Measurements from ENCODE around the gene WLS.

DNA sequence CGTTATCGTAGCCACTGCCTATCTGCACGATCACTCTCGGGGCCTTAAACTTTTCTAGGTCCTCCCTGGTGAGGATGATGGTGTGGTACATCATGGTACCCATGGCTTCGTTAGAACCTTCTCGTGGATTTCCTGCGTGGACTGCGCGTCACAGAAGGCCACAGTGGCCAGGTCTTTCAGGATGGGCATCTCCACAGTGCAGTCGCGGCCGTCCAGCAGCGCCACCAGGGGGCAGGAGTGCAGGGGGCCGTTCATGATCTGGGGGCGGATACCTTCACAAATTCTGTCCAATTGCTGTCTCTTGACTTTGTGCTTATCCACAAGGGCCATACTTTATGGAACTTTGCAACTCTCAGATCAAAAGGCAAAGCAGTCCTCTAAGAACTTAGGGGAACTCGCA is 69.6 kb downstream of the WLS start:
- TF ChIP-seq, protein P1, sequence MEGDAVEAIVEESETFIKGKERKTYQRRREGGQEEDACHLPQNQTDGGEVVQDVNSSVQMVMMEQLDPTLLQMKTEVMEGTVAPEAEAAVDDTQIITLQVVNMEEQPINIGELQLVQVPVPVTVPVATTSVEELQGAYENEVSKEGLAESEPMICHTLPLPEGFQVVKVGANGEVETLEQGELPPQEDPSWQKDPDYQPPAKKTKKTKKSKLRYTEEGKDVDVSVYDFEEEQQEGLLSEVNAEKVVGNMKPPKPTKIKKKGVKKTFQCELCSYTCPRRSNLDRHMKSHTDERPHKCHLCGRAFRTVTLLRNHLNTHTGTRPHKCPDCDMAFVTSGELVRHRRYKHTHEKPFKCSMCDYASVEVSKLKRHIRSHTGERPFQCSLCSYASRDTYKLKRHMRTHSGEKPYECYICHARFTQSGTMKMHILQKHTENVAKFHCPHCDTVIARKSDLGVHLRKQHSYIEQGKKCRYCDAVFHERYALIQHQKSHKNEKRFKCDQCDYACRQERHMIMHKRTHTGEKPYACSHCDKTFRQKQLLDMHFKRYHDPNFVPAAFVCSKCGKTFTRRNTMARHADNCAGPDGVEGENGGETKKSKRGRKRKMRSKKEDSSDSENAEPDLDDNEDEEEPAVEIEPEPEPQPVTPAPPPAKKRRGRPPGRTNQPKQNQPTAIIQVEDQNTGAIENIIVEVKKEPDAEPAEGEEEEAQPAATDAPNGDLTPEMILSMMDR (IDR thresholded peaks at IDR 0.05) = peak in 1 of 3 experiments; percentile 22
- TF ChIP-seq POLR2AphosphoS5 (IDR thresholded peaks at IDR 0.05) = no peak

Data from esophagus muscularis mucosa (tissue), 3 donors.